Measurements from ENCODE around the gene RPS6KA2.

- TF ChIP-seq CTCF (IDR thresholded peaks at IDR 0.05; ENCODE audit: insufficient read depth, low read length) (no peak), POLR2AphosphoS5 (IDR thresholded peaks at IDR 0.05; ENCODE audit: low read depth) (no peak), SPI1 (IDR thresholded peaks at IDR 0.05; ENCODE audit: borderline replicate concordance, low read depth) (no peak)
Measured at GRCh38 chr6:166446146-166446545, 180.9 kb downstream of the RPS6KA2 start.

Measured in HL-60 (cell line).